Neural cell (in vitro differentiated cells): ENCODE data around the gene REPS1. TPM values are rescaled to one million over a fixed set of nuclear protein-coding genes. Genes with fewer than 3 reads are reported as not detected.

Experiments
- H2AFZ ChIP-seq: fragments of 200-600, 300-800 bp; sonication (generic), shearing (Covaris generic); 2 replicates; pipeline ENCODE4 v1.6.0; 2014; ENCODE audit warnings: low read depth, mild to moderate bottlenecking, antibody characterized with exemption, low read length, moderate library complexity
- H3F3A ChIP-seq: fragments of 200-600 bp; shearing (Covaris generic); 2 replicates; pipeline ENCODE4 v1.6.1; 2016; ENCODE audit warnings: mild to moderate bottlenecking, moderate library complexity, mixed read lengths, antibody characterized with exemption, low read length; ENCODE audit not compliant: insufficient read depth, poor library complexity, severe bottlenecking
- H3K27ac ChIP-seq: fragments of 200-600, 300-800 bp; sonication (generic), shearing (Covaris generic); 2 replicates; pipeline ENCODE4 v1.5.1; 2014; ENCODE audit warnings: mild to moderate bottlenecking, low read length, moderate library complexity
- H3K27me3 ChIP-seq: fragments of 300-800, 200-600 bp; sonication (generic), shearing (Covaris generic); 2 replicates; pipeline ENCODE4 v1.6.0; 2014; ENCODE audit warnings: mild to moderate bottlenecking, low read depth, low read length, moderate library complexity; ENCODE audit not compliant: insufficient read depth
- H3K36me3 ChIP-seq: fragments of 300-800, 200-600 bp; sonication (generic), shearing (Covaris generic); 2 replicates; pipeline ENCODE4 v1.5.1; 2014; ENCODE audit warnings: mild to moderate bottlenecking, antibody characterized with exemption, low read length, moderate library complexity; ENCODE audit not compliant: insufficient read depth
- H3K4me2 ChIP-seq: fragments of 300-800, 200-600 bp; sonication (generic), shearing (Covaris generic); 2 replicates; pipeline ENCODE4 v1.6.0; 2014; ENCODE audit warnings: mild to moderate bottlenecking, low read length
- H3K4me3 ChIP-seq: fragments of 300-800, 200-600 bp; sonication (generic), shearing (Covaris generic); 2 replicates; pipeline ENCODE4 v1.5.1; 2014; ENCODE audit warnings: mild to moderate bottlenecking, low read length, moderate library complexity
- H3K79me2 ChIP-seq: fragments of 200-600 bp; shearing (Covaris generic); replicated peaks from 2 replicates; pipeline ENCODE4 v1.6.0; 2014; ENCODE audit warnings: mild to moderate bottlenecking, low read length, moderate library complexity; ENCODE audit not compliant: insufficient read depth
- H3K9ac ChIP-seq: fragments of 300-800, 200-600 bp; sonication (generic), shearing (Covaris generic); 2 replicates; pipeline ENCODE4 v1.6.1; 2016; ENCODE audit warnings: mild to moderate bottlenecking, low read length, mixed read lengths
- H3K9me2 ChIP-seq: fragments of 200-600 bp; shearing (Covaris generic); 2 replicates; pipeline ENCODE4 v1.6.1; 2016; ENCODE audit warnings: mild to moderate bottlenecking, low read length, mixed read lengths; ENCODE audit not compliant: insufficient read depth
- H3K9me3 ChIP-seq: fragments of 200-600, 300-800 bp; sonication (generic), shearing (Covaris generic); 2 replicates; pipeline ENCODE4 v1.6.1; 2016; ENCODE audit warnings: mild to moderate bottlenecking, mixed run types, low read length, moderate library complexity, mixed read lengths
- H4K20me1 ChIP-seq: fragments of 200-600 bp; shearing (Covaris generic); 2 replicates; pipeline ENCODE4 v1.6.1; 2016; ENCODE audit warnings: mild to moderate bottlenecking, mixed run types; ENCODE audit not compliant: insufficient read depth
- EP300 ChIP-seq: fragments of 450-650 bp; conservative IDR thresholded peaks from 2 replicates; pipeline ENCODE4 v1.6.1; 2014; ENCODE audit warnings: antibody characterized with exemption, mild to moderate bottlenecking, moderate library complexity; ENCODE audit not compliant: poor library complexity, severe bottlenecking
- EZH2 ChIP-seq: fragments of 200-600, 300-800 bp; shearing (Covaris generic), sonication (generic); IDR thresholded peaks from 2 replicates; pipeline ENCODE4 v1.6.1; 2014; ENCODE audit warnings: antibody characterized with exemption, low read length, borderline replicate concordance, mild to moderate bottlenecking; ENCODE audit not compliant: insufficient read depth, poor library complexity, severe bottlenecking
- MXI1 ChIP-seq: fragments of 450-650 bp; conservative IDR thresholded peaks from 2 replicates; pipeline ENCODE4 v1.6.1; 2014; ENCODE audit warnings: antibody characterized with exemption, mild to moderate bottlenecking; ENCODE audit not compliant: poor library complexity, severe bottlenecking
- POLR2AphosphoS5 ChIP-seq: IDR thresholded peaks from 2 replicates; pipeline ENCODE4 v1.6.1; 2012
- RAD21 ChIP-seq: fragments of 450-650 bp; conservative IDR thresholded peaks from 2 replicates; pipeline ENCODE4 v1.6.1; 2014; ENCODE audit warnings: antibody characterized with exemption, mild to moderate bottlenecking, moderate library complexity
- SMC3 ChIP-seq: fragments of 450-650 bp; conservative IDR thresholded peaks from 2 replicates; pipeline ENCODE4 v1.6.1; 2014; ENCODE audit warnings: antibody characterized with exemption, mild to moderate bottlenecking, moderate library complexity; ENCODE audit not compliant: poor library complexity
- TAF1 ChIP-seq: IDR thresholded peaks from 2 replicates; pipeline ENCODE4 v1.6.1; 2012; ENCODE audit warnings: low read depth
- polyA plus RNA-seq: library from polyadenylated mRNA; depleted of rRNA; stranded (reverse); fragments of >200 nt; gene quantifications from 2 replicates; pipeline ENCODE4 v1.2.3, GENCODE V29; 2014
- TF ChIP-seq, protein P1 (sequence below): fragments of 450-650 bp; IDR thresholded peaks from 2 replicates; pipeline ENCODE4 v1.5.1; 2014; ENCODE audit warnings: antibody characterized with exemption, mild to moderate bottlenecking, moderate library complexity; ENCODE audit not compliant: poor library complexity, severe bottlenecking
- TF ChIP-seq, protein P2 (sequence below): IDR thresholded peaks from 2 replicates; pipeline ENCODE4 v1.6.1; 2012; ENCODE audit warnings: borderline replicate concordance

REPS1 gene
- polyA plus RNA-seq, 1 donor from 2014 or later, result 64.9 TPM

DNA sequence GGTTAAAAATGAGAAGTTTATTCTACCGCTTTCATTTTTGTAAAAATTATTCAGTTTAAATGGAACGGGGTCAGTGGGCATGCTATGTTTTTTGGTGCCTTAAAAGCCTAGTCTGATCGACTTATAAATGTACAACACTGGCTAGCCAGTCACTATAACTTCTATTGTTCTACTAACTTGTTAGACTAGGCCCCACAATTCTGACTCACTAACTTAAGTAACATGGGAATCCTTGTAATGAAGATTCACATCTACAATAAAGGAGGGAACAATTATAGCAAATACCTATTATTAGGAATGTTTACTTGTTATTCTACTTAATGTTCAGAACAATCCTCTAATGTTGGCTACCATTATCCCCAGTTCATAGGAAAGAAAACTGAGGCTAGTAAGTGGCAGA, 28.5 kb downstream of the REPS1 start:
- Histone ChIP-seq H3K27me3 (no peaks in the 10 kb centered on the region), H3K9me3 (no peaks in the 10 kb centered on the region), H3K4me3 (no peak overlapping the region), H4K20me1 (no peaks in the 10 kb centered on the region), H3F3A (no peaks in the 10 kb centered on the region), H3K4me2 (no peak overlapping the region), H3K9me2 (no peaks in the 10 kb centered on the region), H3K27ac (no peak overlapping the region), H3K9ac (no peak overlapping the region), H2AFZ (no peak overlapping the region), H3K79me2 (peaks cover 38% of the 10 kb centered on the region), H3K36me3 (no peaks in the 10 kb centered on the region)
- no peak for TF ChIP-seq EP300

DNA sequence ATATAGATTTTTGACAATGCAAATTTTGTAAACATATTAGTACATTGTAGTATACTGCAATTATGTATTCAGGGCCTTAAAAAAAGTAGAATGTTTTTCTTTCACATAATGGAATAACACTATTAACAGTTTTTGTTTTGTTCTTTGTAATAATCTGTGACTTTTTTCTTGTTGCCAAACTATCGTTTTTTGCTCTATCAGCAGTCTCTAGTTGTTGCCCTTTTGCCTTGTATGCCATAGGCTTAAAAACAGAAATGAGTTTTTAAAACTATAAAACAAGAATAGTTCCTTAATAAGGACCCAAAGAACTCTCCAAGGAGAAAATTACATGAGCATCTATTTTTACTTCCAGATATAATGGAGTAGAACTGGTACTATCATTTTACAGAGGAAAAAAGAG, 29.5 kb downstream of the REPS1 start:
- Histone ChIP-seq H3K9me2 (no peaks in the 10 kb centered on the region), H3F3A (no peaks in the 10 kb centered on the region), H4K20me1 (no peaks in the 10 kb centered on the region), H2AFZ (no peak overlapping the region), H3K27ac (no peak overlapping the region), H3K36me3 (no peaks in the 10 kb centered on the region), H3K4me3 (no peak overlapping the region), H3K27me3 (no peaks in the 10 kb centered on the region), H3K4me2 (no peak overlapping the region), H3K9ac (no peak overlapping the region), H3K9me3 (no peaks in the 10 kb centered on the region), H3K79me2 (peaks cover 33% of the 10 kb centered on the region)
- TF ChIP-seq EZH2 (no peak), MXI1 (no peak), SMC3 (no peak), EP300 (no peak), POLR2AphosphoS5 (no peak), TAF1 (no peak)
- TF ChIP-seq, protein P1, sequence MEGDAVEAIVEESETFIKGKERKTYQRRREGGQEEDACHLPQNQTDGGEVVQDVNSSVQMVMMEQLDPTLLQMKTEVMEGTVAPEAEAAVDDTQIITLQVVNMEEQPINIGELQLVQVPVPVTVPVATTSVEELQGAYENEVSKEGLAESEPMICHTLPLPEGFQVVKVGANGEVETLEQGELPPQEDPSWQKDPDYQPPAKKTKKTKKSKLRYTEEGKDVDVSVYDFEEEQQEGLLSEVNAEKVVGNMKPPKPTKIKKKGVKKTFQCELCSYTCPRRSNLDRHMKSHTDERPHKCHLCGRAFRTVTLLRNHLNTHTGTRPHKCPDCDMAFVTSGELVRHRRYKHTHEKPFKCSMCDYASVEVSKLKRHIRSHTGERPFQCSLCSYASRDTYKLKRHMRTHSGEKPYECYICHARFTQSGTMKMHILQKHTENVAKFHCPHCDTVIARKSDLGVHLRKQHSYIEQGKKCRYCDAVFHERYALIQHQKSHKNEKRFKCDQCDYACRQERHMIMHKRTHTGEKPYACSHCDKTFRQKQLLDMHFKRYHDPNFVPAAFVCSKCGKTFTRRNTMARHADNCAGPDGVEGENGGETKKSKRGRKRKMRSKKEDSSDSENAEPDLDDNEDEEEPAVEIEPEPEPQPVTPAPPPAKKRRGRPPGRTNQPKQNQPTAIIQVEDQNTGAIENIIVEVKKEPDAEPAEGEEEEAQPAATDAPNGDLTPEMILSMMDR, result no peak
- TF ChIP-seq, protein P2, sequence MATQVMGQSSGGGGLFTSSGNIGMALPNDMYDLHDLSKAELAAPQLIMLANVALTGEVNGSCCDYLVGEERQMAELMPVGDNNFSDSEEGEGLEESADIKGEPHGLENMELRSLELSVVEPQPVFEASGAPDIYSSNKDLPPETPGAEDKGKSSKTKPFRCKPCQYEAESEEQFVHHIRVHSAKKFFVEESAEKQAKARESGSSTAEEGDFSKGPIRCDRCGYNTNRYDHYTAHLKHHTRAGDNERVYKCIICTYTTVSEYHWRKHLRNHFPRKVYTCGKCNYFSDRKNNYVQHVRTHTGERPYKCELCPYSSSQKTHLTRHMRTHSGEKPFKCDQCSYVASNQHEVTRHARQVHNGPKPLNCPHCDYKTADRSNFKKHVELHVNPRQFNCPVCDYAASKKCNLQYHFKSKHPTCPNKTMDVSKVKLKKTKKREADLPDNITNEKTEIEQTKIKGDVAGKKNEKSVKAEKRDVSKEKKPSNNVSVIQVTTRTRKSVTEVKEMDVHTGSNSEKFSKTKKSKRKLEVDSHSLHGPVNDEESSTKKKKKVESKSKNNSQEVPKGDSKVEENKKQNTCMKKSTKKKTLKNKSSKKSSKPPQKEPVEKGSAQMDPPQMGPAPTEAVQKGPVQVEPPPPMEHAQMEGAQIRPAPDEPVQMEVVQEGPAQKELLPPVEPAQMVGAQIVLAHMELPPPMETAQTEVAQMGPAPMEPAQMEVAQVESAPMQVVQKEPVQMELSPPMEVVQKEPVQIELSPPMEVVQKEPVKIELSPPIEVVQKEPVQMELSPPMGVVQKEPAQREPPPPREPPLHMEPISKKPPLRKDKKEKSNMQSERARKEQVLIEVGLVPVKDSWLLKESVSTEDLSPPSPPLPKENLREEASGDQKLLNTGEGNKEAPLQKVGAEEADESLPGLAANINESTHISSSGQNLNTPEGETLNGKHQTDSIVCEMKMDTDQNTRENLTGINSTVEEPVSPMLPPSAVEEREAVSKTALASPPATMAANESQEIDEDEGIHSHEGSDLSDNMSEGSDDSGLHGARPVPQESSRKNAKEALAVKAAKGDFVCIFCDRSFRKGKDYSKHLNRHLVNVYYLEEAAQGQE, result no peak

DNA sequence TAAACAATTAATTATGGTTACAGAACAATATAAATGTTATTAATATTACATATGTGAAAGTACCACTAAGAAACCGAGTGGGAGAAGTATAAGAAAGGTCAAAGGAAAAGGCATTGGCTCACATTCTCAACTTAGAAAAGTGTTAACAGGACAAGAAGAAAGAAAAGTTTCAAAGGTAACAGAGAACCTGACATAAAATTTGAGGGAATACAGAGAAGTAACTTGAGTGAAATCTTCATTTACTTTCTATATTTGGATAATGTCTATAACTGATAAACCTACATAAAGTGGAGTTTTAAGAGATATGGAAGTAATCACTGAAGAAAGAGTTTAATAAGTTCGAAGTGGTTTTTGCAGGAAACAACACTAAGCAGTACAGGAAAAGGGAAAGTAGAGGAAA, 30.1 kb downstream of the REPS1 start:
- H3K4me3 ChIP-seq, result no peak overlapping the region
- H3K9me2 ChIP-seq, result no peaks in the 10 kb centered on the region
- H4K20me1 ChIP-seq, result no peaks in the 10 kb centered on the region
- TF ChIP-seq EP300 (no peak), POLR2AphosphoS5 (no peak), EZH2 (no peak), RAD21 (no peak), TAF1 (no peak), MXI1 (no peak), SMC3 (no peak)
- TF ChIP-seq, protein P1, result no peak
- TF ChIP-seq, protein P2, result no peak
- no peak overlapping the region for H2AFZ ChIP-seq
- no peak overlapping the region for H3K27ac ChIP-seq
- H3F3A ChIP-seq, result no peaks in the 10 kb centered on the region
- no peak overlapping the region for H3K4me2 ChIP-seq
- no peaks in the 10 kb centered on the region for H3K27me3 ChIP-seq
- no peaks in the 10 kb centered on the region for H3K9me3 ChIP-seq
- peaks cover 30% of the 10 kb centered on the region for H3K79me2 ChIP-seq
- H3K9ac ChIP-seq, result no peak overlapping the region
- no peaks in the 10 kb centered on the region for H3K36me3 ChIP-seq
